ENCODE results near the gene GRB10.
"Not testable (repeated sequence)": the region's sequence is repeated elsewhere in the genome, so short reads cannot be mapped to it uniquely, and the experiment has no call there.

Gene GRB10

GRCh38 chr7:50552139-50552538 lies 230.6 kb downstream of the GRB10 start:
- FAIRE-seq (no peak), DNase-seq (ENCODE audit: insufficient read length, low spot score) (no peak)
- TF ChIP-seq TAF1 (IDR thresholded peaks at IDR 0.05; ENCODE audit: low read depth, low read length) (no peak), POU2F2 (IDR thresholded peaks at IDR 0.05; ENCODE audit: low read depth, low read length) (no peak), POLR2AphosphoS5 (IDR thresholded peaks at IDR 0.05; ENCODE audit: low read depth, low read length) (no peak)

DNA sequence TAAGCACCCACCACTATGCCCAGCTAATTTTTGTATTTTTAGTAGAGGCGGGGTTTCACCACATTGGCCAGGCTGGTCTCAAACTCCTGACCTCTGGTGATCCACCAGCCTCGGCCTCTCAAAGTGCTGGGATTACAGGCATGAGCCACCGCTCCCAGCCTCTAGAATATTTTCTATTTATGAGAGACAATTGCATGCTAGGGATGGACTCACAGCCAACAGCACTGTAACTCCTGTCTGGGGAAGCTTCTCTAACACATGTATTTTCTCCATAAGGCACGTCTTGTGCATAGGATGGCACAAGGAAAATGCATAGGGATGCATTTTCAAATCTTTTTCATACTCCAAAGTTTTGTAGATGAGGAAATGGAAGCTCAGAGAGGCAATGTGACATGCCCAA lies 237.1 kb downstream of the GRB10 start:
- not testable (repeated sequence) for FAIRE-seq; DNase-seq (ENCODE audit: insufficient read length, low spot score)

DNA sequence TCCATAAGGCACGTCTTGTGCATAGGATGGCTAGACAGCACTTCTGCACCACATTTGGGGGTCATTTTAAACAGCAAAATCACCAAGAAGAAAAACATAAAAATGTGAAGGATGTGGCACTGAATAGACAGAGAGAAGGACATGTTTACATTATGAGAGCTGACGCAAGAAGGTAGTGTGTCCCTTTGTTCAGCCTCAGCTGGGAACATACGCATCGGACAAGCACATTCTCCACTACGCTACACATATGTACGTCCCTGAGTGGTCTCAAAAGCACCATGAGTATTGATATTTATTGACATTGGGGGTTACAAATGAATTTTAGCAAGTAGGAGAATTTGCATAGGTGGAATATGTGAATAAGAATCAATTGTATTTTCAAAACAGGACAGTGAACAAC lies 237.7 kb downstream of the GRB10 start:
- FAIRE-seq: no peak
- TF ChIP-seq SPI1 (IDR thresholded peaks at IDR 0.05; ENCODE audit: low read depth, low read length) (no peak), POU2F2 (IDR thresholded peaks at IDR 0.05; ENCODE audit: low read depth, low read length) (no peak), POLR2AphosphoS5 (IDR thresholded peaks at IDR 0.05; ENCODE audit: low read depth, low read length) (no peak), POLR2A (IDR thresholded peaks at IDR 0.05; ENCODE audit: low read depth, low read length) (no peak), PAX5 (IDR thresholded peaks at IDR 0.05; ENCODE audit: insufficient read depth, low read length, severe bottlenecking) (no peak), TAF1 (IDR thresholded peaks at IDR 0.05; ENCODE audit: low read depth, low read length) (no peak)

DNA sequence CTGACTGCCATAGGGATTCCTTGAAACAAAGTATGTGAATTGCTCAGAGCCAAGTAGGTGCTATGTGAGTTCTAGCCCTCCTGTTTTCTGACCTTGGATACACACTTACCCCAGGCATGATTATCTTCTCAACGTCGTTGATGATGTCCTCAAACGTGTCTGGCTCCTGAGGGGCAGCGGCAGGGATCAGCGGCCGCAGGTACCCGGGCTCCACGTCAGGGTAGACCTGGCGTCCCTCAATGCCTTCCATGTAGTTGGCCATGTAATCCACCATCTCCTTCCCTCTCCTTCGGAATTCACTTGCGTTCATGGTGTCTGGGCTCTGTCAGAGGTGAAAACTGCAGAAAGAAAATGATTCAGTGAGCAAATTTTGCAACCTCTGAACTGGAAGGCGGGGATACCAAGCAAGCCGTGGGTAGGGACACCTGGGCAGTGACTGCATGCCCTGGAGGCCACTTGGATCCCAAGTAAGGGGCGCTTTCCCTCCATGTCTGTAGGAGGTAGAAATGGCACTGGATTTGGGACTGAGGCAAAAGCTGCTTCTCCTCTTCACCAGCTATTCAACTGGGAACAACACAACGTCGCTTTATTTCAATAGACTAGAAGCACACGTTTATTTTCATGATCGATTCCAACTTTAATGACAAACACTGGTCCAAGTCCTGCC lies 238.8 kb downstream of the GRB10 start:
- FAIRE-seq: no peak
- DNase-seq (ENCODE audit: insufficient read length, low spot score): no peak
- TF ChIP-seq PAX5 (IDR thresholded peaks at IDR 0.05; ENCODE audit: insufficient read depth, low read length, severe bottlenecking) (no peak), POLR2AphosphoS5 (IDR thresholded peaks at IDR 0.05; ENCODE audit: low read depth, low read length) (no peak), TAF1 (IDR thresholded peaks at IDR 0.05; ENCODE audit: low read depth, low read length) (no peak), POLR2A (IDR thresholded peaks at IDR 0.05; ENCODE audit: low read depth, low read length) (no peak), POU2F2 (IDR thresholded peaks at IDR 0.05; ENCODE audit: low read depth, low read length) (no peak), SPI1 (IDR thresholded peaks at IDR 0.05; ENCODE audit: low read depth, low read length) (no peak)

More for the DNA sequence above, 237.7 kb downstream of the GRB10 start:
- DNase-seq (ENCODE audit: insufficient read length, low spot score): no peak

DNA sequence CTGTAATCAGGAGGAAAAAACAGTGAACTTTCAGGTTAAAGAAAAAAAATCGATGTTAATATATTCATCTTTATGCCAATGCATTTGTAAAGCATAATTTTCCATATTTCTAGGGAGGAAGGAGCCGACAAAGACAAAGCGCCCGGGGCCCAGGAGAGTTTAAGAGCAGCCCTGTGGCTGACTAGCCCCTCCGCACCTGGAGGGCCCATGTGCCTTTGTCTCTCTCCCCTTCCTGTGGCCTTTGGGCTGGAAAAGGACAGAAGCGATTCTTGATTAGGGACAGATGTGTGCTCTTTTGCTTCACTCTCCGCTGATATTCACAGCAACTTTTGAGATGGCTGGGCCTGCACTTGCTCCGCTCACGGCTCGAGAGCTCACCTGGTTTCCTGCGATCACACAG lies 240.6 kb downstream of the GRB10 start:
- FAIRE-seq: no peak
- DNase-seq (ENCODE audit: insufficient read length, low spot score): no peak
- TF ChIP-seq POLR2A (IDR thresholded peaks at IDR 0.05; ENCODE audit: low read depth, low read length) (no peak), SPI1 (IDR thresholded peaks at IDR 0.05; ENCODE audit: low read depth, low read length) (no peak), TAF1 (IDR thresholded peaks at IDR 0.05; ENCODE audit: low read depth, low read length) (no peak), POLR2AphosphoS5 (IDR thresholded peaks at IDR 0.05; ENCODE audit: low read depth, low read length) (no peak), PAX5 (IDR thresholded peaks at IDR 0.05; ENCODE audit: insufficient read depth, low read length, severe bottlenecking) (no peak), POU2F2 (IDR thresholded peaks at IDR 0.05; ENCODE audit: low read depth, low read length) (no peak)

- no peak for TF ChIP-seq POLR2AphosphoS5 (IDR thresholded peaks at IDR 0.05; ENCODE audit: low read depth, low read length)
- TF ChIP-seq POLR2A (IDR thresholded peaks at IDR 0.05; ENCODE audit: low read depth, low read length): no peak
- no peak for TF ChIP-seq TAF1 (IDR thresholded peaks at IDR 0.05; ENCODE audit: low read depth, low read length)
- TF ChIP-seq SPI1 (IDR thresholded peaks at IDR 0.05; ENCODE audit: low read depth, low read length): no peak
- TF ChIP-seq POU2F2 (IDR thresholded peaks at IDR 0.05; ENCODE audit: low read depth, low read length): no peak
- TF ChIP-seq PAX5 (IDR thresholded peaks at IDR 0.05; ENCODE audit: insufficient read depth, low read length, severe bottlenecking): no peak
- DNase-seq (ENCODE audit: insufficient read length, low spot score) (no peak), FAIRE-seq (no peak)
These were observed 241.7 kb downstream of the GRB10 start for GRCh38 chr7:50540785-50541579.

All from GM12891 (cell line).